Esophagus muscularis mucosa (tissue), 4 donors: ENCODE results near the gene MLKL.

Source experiments
- EP300 ChIP-seq: sonication (generic); formaldehyde crosslinking; IDR thresholded peaks from one replicate; pipeline ENCODE4 v1.6.1; 2017; ENCODE audit warnings: antibody characterized with exemption
- POLR2A ChIP-seq: fragments of 450-650 bp; IDR thresholded peaks from one replicate; pipeline ENCODE4 v1.6.1; 2017; ENCODE audit warnings: antibody characterized with exemption, moderate library complexity, mild to moderate bottlenecking, low read depth
- TF ChIP-seq, protein P1 (sequence below), 3 experiments: fragments of 200-600 bp in 2 of 3; fragments of 450-650 bp in 1 of 3; sonication (generic) in 2 of 3; IDR thresholded peaks; one replicate each; pipeline ENCODE4 v1.5.1; 2017 to 2019; ENCODE audit warnings: antibody characterized with exemption in 3 of 3, mild to moderate bottlenecking in 2 of 3, moderate library complexity in 1 of 3

DNA sequence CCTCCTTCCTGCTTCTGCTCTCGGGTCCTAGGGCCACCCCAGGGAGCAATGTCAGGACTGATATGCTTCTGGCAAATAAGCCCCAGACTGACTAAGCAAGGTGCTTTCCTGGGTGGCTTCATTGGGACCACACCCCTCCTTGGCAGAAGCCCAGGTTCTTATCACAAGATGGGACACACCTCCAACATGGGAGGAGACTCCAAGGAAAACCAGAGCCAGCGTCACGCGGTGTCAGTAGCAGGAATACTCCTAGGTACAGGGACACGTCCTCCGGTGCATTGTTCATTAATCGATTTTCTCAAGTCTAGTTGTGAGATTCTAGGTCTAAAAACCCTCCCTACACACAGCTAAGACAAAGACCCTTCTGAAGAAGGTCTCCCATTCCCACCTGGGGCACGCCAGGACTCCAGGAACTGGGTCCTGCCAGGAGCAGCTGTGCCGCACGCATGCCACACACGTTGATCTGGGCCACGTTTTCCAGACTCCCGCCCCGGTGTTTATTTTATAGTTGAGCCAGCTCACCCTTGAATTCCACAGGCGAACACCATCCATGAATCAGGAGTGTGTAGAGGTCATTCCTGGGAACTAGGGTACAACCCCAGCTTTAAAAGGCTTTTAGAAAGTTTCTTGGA lies 43.1 kb upstream of the MLKL start:
- TF ChIP-seq, protein P1, sequence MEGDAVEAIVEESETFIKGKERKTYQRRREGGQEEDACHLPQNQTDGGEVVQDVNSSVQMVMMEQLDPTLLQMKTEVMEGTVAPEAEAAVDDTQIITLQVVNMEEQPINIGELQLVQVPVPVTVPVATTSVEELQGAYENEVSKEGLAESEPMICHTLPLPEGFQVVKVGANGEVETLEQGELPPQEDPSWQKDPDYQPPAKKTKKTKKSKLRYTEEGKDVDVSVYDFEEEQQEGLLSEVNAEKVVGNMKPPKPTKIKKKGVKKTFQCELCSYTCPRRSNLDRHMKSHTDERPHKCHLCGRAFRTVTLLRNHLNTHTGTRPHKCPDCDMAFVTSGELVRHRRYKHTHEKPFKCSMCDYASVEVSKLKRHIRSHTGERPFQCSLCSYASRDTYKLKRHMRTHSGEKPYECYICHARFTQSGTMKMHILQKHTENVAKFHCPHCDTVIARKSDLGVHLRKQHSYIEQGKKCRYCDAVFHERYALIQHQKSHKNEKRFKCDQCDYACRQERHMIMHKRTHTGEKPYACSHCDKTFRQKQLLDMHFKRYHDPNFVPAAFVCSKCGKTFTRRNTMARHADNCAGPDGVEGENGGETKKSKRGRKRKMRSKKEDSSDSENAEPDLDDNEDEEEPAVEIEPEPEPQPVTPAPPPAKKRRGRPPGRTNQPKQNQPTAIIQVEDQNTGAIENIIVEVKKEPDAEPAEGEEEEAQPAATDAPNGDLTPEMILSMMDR (IDR thresholded peaks at IDR 0.05), result no peak
- no peak for TF ChIP-seq EP300
- TF ChIP-seq POLR2A, result no peak
